Ramos (cell line): ENCODE measurements around the gene ELF5.

ENCODE experiments used
- in situ Hi-C: fragments of 300-500 bp; cut with MboI; formaldehyde crosslinking; loops from one replicate; pipeline ENCODE4 v1.14.3; 2022; ENCODE audit warnings: low sequenced_read_pairs; ENCODE audit not compliant: unreplicated experiment

The ELF5 gene

DNA sequence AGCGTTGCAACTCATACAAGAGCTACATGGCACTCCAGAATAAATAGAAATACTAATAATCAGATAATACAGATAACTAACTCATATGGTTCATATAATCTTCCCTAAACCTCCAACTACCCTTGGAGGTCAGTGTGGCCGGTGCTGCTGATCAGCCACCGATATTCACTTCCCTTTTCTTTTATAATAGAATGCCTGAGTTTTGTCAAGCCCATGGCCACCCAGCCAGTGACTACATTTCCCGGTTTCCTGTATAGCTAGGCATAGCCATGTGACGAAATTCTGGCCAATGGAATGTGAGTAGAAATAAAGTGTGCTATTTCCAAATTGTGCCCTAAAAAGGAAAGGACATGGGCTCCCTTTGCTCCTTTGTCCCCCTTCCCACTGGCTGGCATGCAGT, 80.8 kb downstream of the ELF5 start:
- in situ Hi-C loops, result no loop called here

DNA sequence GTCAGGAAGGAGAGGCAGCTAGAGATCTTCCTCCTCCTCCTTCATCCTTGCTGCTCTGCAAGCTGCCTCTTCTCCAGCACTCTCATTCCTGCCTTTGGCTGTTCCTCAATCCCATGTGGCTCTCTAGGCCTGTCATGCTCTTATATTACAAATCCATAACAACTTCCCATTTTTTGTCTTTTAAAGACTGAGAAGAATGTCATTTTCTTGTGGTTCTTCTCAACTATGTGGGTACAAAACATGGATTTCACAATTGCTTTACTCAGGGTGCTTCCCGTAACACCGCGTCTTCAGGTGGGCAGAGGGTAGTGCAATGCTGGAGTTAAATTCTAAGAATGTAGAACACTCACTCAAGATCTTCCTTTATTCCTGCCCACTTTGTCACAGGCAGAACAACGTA, 81.6 kb downstream of the ELF5 start:
- in situ Hi-C loops, result no loop called here
